Keratinocyte (primary cell): ENCODE results near the gene CABLES2. TPM values are rescaled to one million over a fixed set of nuclear protein-coding genes. Genes with fewer than 3 reads are reported as not detected.

Source experiments
- DNase-seq: peaks from one replicate; pipeline ENCODE4 v3.0.0-alpha.2; 2011; ENCODE audit warnings: low read depth, missing footprints, low spot score
- FAIRE-seq: peaks from 2 replicates; lab custom pipeline; 2011; peaks lifted over from hg19 to GRCh38; lab: Jason Lieb, UNC
- H2AFZ ChIP-seq: 2 replicates; pipeline ENCODE4 v1.6.0; 2012; ENCODE audit warnings: low read length, control low read depth, inconsistent platforms; ENCODE audit not compliant: control insufficient read depth
- H3K27ac ChIP-seq: 2 replicates; pipeline ENCODE4 v1.5.1; 2011; ENCODE audit warnings: low read length; ENCODE audit not compliant: control insufficient read depth, insufficient read depth
- H3K27me3 ChIP-seq: 3 replicates; pipeline ENCODE4 v1.6.0; 2011; ENCODE audit warnings: low read length; ENCODE audit not compliant: control insufficient read depth, insufficient read depth; ENCODE audit errors: extremely low read depth
- H3K36me3 ChIP-seq, 2 experiments: 2 replicates in 1 of 2; 3 replicates in 1 of 2; pipeline ENCODE4 v1.5.1; 2011; ENCODE audit warnings: low read length in 2 of 2, mild to moderate bottlenecking in 1 of 2; ENCODE audit not compliant: control insufficient read depth in 2 of 2, insufficient read depth in 2 of 2; ENCODE audit errors: extremely low read depth in 1 of 2
- H3K4me1 ChIP-seq: 3 replicates; pipeline ENCODE4 v1.5.1; 2011; ENCODE audit warnings: low read length; ENCODE audit not compliant: control insufficient read depth, insufficient read depth; ENCODE audit errors: extremely low read depth
- H3K4me2 ChIP-seq: 3 replicates; pipeline ENCODE4 v1.6.0; 2011; ENCODE audit warnings: low read depth, low read length; ENCODE audit not compliant: control insufficient read depth, insufficient read depth; ENCODE audit errors: extremely low read depth
- H3K4me3 ChIP-seq, 3 experiments: fragments of 200-600 bp in 1 of 3; sonication (generic) in 1 of 3; 2 replicates in 2 of 3; 3 replicates in 1 of 3; pipeline ENCODE4 v1.5.1; 2011 to 2016; ENCODE audit warnings: low read length in 3 of 3, mild to moderate bottlenecking in 3 of 3, control low read depth in 2 of 3, inconsistent platforms in 1 of 3, low read depth in 1 of 3, mixed read lengths in 1 of 3, mixed run types in 1 of 3, moderate library complexity in 1 of 3; ENCODE audit not compliant: control insufficient read depth in 2 of 3, insufficient read depth in 2 of 3; ENCODE audit errors: extremely low read depth in 1 of 3
- H3K79me2 ChIP-seq: 2 replicates; pipeline ENCODE4 v1.6.0; 2012; ENCODE audit warnings: low read length; ENCODE audit not compliant: control insufficient read depth, insufficient read depth
- H3K9ac ChIP-seq: 3 replicates; pipeline ENCODE4 v1.6.0; 2011; ENCODE audit warnings: low read length; ENCODE audit not compliant: control insufficient read depth, insufficient read depth; ENCODE audit errors: extremely low read depth
- H3K9me1 ChIP-seq: 3 replicates; pipeline ENCODE4 v1.6.0; 2011; ENCODE audit warnings: low read length; ENCODE audit not compliant: control insufficient read depth, insufficient read depth; ENCODE audit errors: extremely low read depth
- H3K9me3 ChIP-seq: 2 replicates; pipeline ENCODE4 v1.5.1; 2012; ENCODE audit warnings: low read depth, low read length; ENCODE audit not compliant: control insufficient read depth
- H4K20me1 ChIP-seq: 3 replicates; pipeline ENCODE4 v1.6.0; 2011; ENCODE audit warnings: low read length; ENCODE audit not compliant: control insufficient read depth, insufficient read depth; ENCODE audit errors: extremely low read depth
- EZH2 ChIP-seq: IDR thresholded peaks from one replicate; pipeline ENCODE4 v1.6.1; 2012; ENCODE audit warnings: inconsistent platforms, mild to moderate bottlenecking, low read length, moderate library complexity
- dilution Hi-C: fragments of 300-500 bp; cut with MboI; formaldehyde crosslinking; loops from one replicate; pipeline ENCODE4 v1.7.0; 2020; ENCODE audit warnings: low sequenced_read_pairs; ENCODE audit not compliant: extremely low pct_ligation_motif_present
- polyA plus RNA-seq, 5 experiments: library from polyadenylated mRNA; depleted of rRNA in 3 of 5; stranded (reverse) in 3 of 5; stranded (forward) in 1 of 5; unstranded in 1 of 5; fragments of >200 nt; gene quantifications; 1 replicate in 1 of 5; 2 replicates in 3 of 5; 3 replicates in 1 of 5; pipeline versions ENCODE4 v1.2.1 to v1.2.3, GENCODE V29; 2011 to 2012; ENCODE audit warnings: missing spikeins in 2 of 5, low read depth in 1 of 5, low replicate concordance in 1 of 5
- TF ChIP-seq, protein P1 (sequence below), 3 experiments: IDR thresholded peaks in 1 of 3; conservative IDR thresholded peaks in 1 of 3; optimal IDR thresholded peaks in 1 of 3; 2 replicates in 2 of 3; 3 replicates in 1 of 3; pipeline versions ENCODE3 to v1.5.1; 2011; ENCODE audit warnings: low read length in 3 of 3, mild to moderate bottlenecking in 3 of 3, moderate library complexity in 2 of 3, control low read depth in 1 of 3, inconsistent platforms in 1 of 3; ENCODE audit not compliant: insufficient read depth in 2 of 3; ENCODE audit errors: extremely low read depth in 1 of 3

The CABLES2 gene
- polyA plus RNA-seq, 1 donor (not counting 4 experiments of a cell fraction or from before 2014, with no cell fraction given): 2.2 TPM

DNA sequence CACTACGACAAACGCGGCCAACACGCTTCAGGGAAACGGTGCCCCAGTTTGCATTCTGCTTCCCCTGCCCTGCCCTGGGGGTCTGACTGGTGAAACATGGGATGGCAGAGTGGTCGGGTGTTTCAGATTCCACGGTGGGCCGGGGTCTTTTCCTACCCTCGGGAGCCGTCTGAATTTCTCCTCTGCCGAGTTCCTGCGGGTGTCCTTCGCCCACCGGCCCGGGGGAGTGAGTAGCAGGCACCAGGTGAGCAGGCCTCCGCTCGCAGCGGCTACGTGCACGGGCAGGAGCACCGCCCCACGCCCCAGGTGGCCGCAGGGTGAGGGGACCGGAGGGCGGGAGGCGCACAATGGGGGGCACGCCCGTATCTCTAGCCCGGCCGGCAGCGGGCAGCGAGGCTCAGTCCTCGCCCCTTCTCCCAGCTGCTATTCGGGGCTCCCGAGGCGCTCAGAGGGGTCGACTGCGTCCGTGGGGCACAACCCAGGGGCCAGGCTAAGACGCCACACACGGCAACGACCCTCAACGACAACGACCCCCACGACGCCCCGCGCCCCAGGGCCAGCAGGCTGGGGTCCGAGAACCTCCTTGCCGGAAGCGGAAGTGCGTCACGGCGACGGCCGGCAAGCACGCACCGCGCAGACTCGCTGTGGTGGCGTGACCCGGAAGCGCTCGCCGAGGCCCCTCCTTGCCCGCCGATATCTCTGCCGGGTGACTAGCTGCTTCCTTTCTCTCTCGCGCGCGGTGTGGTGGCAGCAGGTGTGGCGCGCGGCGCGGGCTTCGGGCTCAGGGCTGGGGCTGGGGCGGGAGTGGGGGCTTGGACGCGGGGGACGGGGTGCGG, 20.5 kb downstream of the CABLES2 start, which contains the start of gene RPS21:
RPS21 (plus strand) TSS at position 721 of the 836 bp plus-strand sequence. CDS start 236 bp downstream, outside the sequence.
- Histone ChIP-seq H3K4me2 (peak within 1 kb of the TSS; percentile 99), H3K9me1 (no peaks in the 10 kb centered on the region), H4K20me1 (peaks cover 10% of the 10 kb centered on the region), H3K4me3 (peak within 1 kb of the TSS; percentile 89 to 99 (median 90)), H3K9ac (peak within 1 kb of the TSS; percentile 93), H3K27ac (peak within 1 kb of the TSS; percentile 86), H3K36me3 (peaks cover 28 to 29% of the 10 kb centered on the region in 2 experiments), H3K4me1 (peaks cover 21% of the 10 kb centered on the region), H3K9me3 (no peaks in the 10 kb centered on the region), H3K79me2 (peaks cover 59% of the 10 kb centered on the region), H2AFZ (peak within 1 kb of the TSS; percentile 62), H3K27me3 (no peaks in the 10 kb centered on the region)
- FAIRE-seq: no peak
- no peak for DNase-seq
- dilution Hi-C loops: no loop called here
- no peak for TF ChIP-seq EZH2
- TF ChIP-seq, protein P1, sequence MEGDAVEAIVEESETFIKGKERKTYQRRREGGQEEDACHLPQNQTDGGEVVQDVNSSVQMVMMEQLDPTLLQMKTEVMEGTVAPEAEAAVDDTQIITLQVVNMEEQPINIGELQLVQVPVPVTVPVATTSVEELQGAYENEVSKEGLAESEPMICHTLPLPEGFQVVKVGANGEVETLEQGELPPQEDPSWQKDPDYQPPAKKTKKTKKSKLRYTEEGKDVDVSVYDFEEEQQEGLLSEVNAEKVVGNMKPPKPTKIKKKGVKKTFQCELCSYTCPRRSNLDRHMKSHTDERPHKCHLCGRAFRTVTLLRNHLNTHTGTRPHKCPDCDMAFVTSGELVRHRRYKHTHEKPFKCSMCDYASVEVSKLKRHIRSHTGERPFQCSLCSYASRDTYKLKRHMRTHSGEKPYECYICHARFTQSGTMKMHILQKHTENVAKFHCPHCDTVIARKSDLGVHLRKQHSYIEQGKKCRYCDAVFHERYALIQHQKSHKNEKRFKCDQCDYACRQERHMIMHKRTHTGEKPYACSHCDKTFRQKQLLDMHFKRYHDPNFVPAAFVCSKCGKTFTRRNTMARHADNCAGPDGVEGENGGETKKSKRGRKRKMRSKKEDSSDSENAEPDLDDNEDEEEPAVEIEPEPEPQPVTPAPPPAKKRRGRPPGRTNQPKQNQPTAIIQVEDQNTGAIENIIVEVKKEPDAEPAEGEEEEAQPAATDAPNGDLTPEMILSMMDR (optimal IDR thresholded peaks at IDR 0.05 in 1 of 3, IDR thresholded peaks at IDR 0.05 in 1 of 3, conservative IDR thresholded peaks at IDR 0.05 in 1 of 3; ENCODE audit: extremely low read depth in 1 of 3, insufficient read depth in 2 of 3, low read length in 3 of 3): no peak

DNA sequence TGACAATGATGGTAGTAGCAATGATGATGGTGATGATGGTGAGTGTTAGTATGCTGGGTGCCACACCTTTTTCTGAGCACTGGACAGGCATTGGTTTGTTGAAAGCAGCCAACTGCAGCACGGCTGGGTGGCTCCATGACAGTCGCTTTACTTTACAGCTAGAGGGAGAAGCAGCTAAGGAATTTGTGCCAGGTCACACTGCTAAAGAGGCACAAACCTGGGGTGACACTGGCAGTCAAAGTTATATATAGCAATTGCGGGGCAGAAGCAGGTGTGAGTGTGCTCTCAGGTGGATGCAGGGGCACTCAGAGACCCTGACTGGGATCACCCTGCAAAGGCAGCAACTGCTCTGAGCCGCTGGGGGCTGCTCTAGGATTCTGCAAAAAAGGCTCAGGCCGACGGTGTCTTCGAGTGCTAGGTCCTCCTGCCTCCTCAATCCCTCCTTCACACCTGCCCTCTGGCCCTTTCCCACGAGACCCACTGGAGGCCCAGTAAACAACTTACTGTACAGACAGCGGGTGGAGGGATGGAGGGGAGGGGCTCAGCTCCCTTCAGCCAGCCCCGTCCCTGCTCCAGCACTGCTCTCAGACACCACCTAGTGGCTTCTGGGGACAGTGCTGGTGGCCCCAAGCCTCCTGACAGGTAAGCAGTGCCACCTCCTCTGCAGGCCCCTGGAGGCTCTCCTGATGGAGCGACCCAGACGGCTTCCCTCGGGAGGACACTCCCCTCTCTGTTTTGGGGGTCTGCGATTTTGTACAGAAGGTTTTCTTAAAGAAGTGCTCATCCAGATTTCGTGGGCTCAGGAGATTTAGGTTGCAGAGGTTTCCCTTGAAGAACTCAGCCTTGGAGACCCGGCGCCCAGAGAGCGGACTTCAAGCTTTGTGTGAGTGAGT, 24.5 kb downstream of the CABLES2 start:
- FAIRE-seq: no peak
- Histone ChIP-seq H2AFZ (no peak overlapping the region), H3K79me2 (peaks cover 32% of the 10 kb centered on the region)

More for the DNA sequence above, 24.5 kb downstream of the CABLES2 start:
- Histone ChIP-seq H3K4me2 (no peak overlapping the region), H3K9me1 (peaks cover 3% of the 10 kb centered on the region), H4K20me1 (no peaks in the 10 kb centered on the region), H3K4me3 (no peak overlapping the region), H3K9me3 (no peaks in the 10 kb centered on the region), H3K27me3 (no peaks in the 10 kb centered on the region), H3K36me3 (peaks cover 8 to 11% of the 10 kb centered on the region in 2 experiments), H3K4me1 (peaks cover 38% of the 10 kb centered on the region), H3K9ac (no peak overlapping the region), H3K27ac (peak overlapping the region; percentile 90)
- DNase-seq: no peak
- dilution Hi-C loops: no loop called here
- TF ChIP-seq, protein P1 (optimal IDR thresholded peaks at IDR 0.05 in 1 of 3, IDR thresholded peaks at IDR 0.05 in 1 of 3, conservative IDR thresholded peaks at IDR 0.05 in 1 of 3; ENCODE audit: extremely low read depth in 1 of 3, insufficient read depth in 2 of 3, low read length in 3 of 3): peak; percentile 98
- TF ChIP-seq EZH2: no peak
